Fibroblast of lung (primary cell): Measurements from ENCODE around the gene CDCP1. TPM values are rescaled to one million over a fixed set of nuclear protein-coding genes. Genes with fewer than 3 reads are reported as not detected.

ENCODE experiments used
- DNase-seq, 2 donors: peaks; one replicate each; pipeline versions ENCODE4 v3.0.0 to v3.0.0-alpha.2; 2010; ENCODE audit warnings: low read depth in 2 of 2
- H2AFZ ChIP-seq: 2 replicates; pipeline ENCODE4 v1.5.1; 2012; ENCODE audit warnings: low read length, control low read depth, inconsistent platforms
- H3K27ac ChIP-seq: 2 replicates; pipeline ENCODE4 v1.5.1; 2011; ENCODE audit warnings: low read length, control low read depth; ENCODE audit not compliant: insufficient read depth
- H3K27me3 ChIP-seq: 2 replicates; pipeline ENCODE4 v1.5.1; 2011; ENCODE audit warnings: mild to moderate bottlenecking, low read length; ENCODE audit not compliant: control insufficient read depth, insufficient read depth
- H3K36me3 ChIP-seq: 2 replicates; pipeline ENCODE4 v1.5.1; 2011; ENCODE audit warnings: low read length; ENCODE audit not compliant: control insufficient read depth, insufficient read depth
- H3K4me1 ChIP-seq: 2 replicates; pipeline ENCODE4 v1.5.1; 2011; ENCODE audit warnings: low read length; ENCODE audit not compliant: control insufficient read depth, insufficient read depth; ENCODE audit errors: extremely low read depth
- H3K4me2 ChIP-seq: 2 replicates; pipeline ENCODE4 v1.5.1; 2011; ENCODE audit warnings: low read length, control low read depth; ENCODE audit not compliant: insufficient read depth; ENCODE audit errors: extremely low read depth
- H3K4me3 ChIP-seq, 4 experiments: fragments of 200-600 bp in 1 of 4; sonication (generic) in 1 of 4; replicated peaks in 1 of 4; 2 replicates each; pipeline ENCODE4 v1.5.1; 2011 to 2016; ENCODE audit warnings: low read length in 4 of 4, low read depth in 3 of 4, mild to moderate bottlenecking in 3 of 4, control low read depth in 2 of 4, inconsistent platforms in 1 of 4, mixed read lengths in 1 of 4; ENCODE audit not compliant: insufficient read depth in 1 of 4; ENCODE audit errors: control extremely low read depth in 1 of 4
- H3K79me2 ChIP-seq: 2 replicates; pipeline ENCODE4 v1.5.1; 2012; ENCODE audit warnings: mild to moderate bottlenecking, low read length, inconsistent platforms; ENCODE audit not compliant: control insufficient read depth, insufficient read depth
- H3K9ac ChIP-seq: 2 replicates; pipeline ENCODE4 v1.5.1; 2011; ENCODE audit warnings: mild to moderate bottlenecking, low read length, control low read depth; ENCODE audit not compliant: insufficient read depth
- H3K9me3 ChIP-seq: 2 replicates; pipeline ENCODE4 v1.5.1; 2012; ENCODE audit warnings: low read depth, low read length; ENCODE audit not compliant: control insufficient read depth, insufficient read depth
- H4K20me1 ChIP-seq: 2 replicates; pipeline ENCODE4 v1.5.1; 2011; ENCODE audit warnings: low read length; ENCODE audit not compliant: control insufficient read depth, insufficient read depth; ENCODE audit errors: extremely low read depth
- EZH2 ChIP-seq: IDR thresholded peaks from 2 replicates; pipeline ENCODE4 v1.5.1; 2012; ENCODE audit warnings: low read length, control low read depth, mild to moderate bottlenecking; ENCODE audit errors: missing control alignments
- polyA plus RNA-seq, 2 donors: library from polyadenylated mRNA; depleted of rRNA in 1 of 2; stranded (reverse) in 1 of 2; unstranded in 1 of 2; fragments of >200 nt; gene quantifications; 2 replicates each; pipeline ENCODE4 v1.2.1, GENCODE V29; 2011 to 2012; ENCODE audit warnings: missing spikeins in 1 of 2
- total RNA-seq: library from RNA; depleted of rRNA; stranded (reverse); fragments of >200 nt; gene quantifications from 2 replicates; pipeline ENCODE4 v1.2.1, GENCODE V29; 2014
- TF ChIP-seq, protein P1 (sequence below), 2 donors: IDR thresholded peaks in 1 of 2; conservative IDR thresholded peaks in 1 of 2; 1 replicate in 1 of 2; 2 replicates in 1 of 2; pipeline ENCODE4 v1.5.1; 2011 to 2012; ENCODE audit warnings: low read length in 2 of 2, control low read depth in 1 of 2, inconsistent platforms in 1 of 2, low read depth in 1 of 2, mild to moderate bottlenecking in 1 of 2

The CDCP1 gene
- total and polyA plus RNA-seq, 2 donors (not counting 1 experiment from before 2014, with no cell fraction given) = 25.6 to 56.1 TPM

GRCh38 chr3:45185052-45185451, 38.9 kb upstream of the CDCP1 start:
- Histone ChIP-seq H3K27me3 (no peaks in the 10 kb centered on the region), H3K79me2 (no peaks in the 10 kb centered on the region), H3K4me2 (no peak overlapping the region), H3K4me3 (no peak overlapping the region), H3K4me1 (peaks cover 9% of the 10 kb centered on the region), H3K9ac (no peak overlapping the region), H2AFZ (no peak overlapping the region), H4K20me1 (no peaks in the 10 kb centered on the region), H3K36me3 (no peaks in the 10 kb centered on the region), H3K27ac (no peak overlapping the region), H3K9me3 (no peaks in the 10 kb centered on the region)
- no peak for DNase-seq
- TF ChIP-seq, protein P1, sequence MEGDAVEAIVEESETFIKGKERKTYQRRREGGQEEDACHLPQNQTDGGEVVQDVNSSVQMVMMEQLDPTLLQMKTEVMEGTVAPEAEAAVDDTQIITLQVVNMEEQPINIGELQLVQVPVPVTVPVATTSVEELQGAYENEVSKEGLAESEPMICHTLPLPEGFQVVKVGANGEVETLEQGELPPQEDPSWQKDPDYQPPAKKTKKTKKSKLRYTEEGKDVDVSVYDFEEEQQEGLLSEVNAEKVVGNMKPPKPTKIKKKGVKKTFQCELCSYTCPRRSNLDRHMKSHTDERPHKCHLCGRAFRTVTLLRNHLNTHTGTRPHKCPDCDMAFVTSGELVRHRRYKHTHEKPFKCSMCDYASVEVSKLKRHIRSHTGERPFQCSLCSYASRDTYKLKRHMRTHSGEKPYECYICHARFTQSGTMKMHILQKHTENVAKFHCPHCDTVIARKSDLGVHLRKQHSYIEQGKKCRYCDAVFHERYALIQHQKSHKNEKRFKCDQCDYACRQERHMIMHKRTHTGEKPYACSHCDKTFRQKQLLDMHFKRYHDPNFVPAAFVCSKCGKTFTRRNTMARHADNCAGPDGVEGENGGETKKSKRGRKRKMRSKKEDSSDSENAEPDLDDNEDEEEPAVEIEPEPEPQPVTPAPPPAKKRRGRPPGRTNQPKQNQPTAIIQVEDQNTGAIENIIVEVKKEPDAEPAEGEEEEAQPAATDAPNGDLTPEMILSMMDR (conservative IDR thresholded peaks at IDR 0.05 in 1 of 2, IDR thresholded peaks at IDR 0.05 in 1 of 2; ENCODE audit: low read depth in 1 of 2, low read length in 2 of 2) = no peak
- TF ChIP-seq EZH2 = no peak

- no peak for DNase-seq
- peaks cover 9% of the 10 kb centered on the region for H3K4me1 ChIP-seq
- TF ChIP-seq, protein P1 (conservative IDR thresholded peaks at IDR 0.05 in 1 of 2, IDR thresholded peaks at IDR 0.05 in 1 of 2; ENCODE audit: low read depth in 1 of 2, low read length in 2 of 2) = no peak
- no peak for TF ChIP-seq EZH2
- H4K20me1 ChIP-seq = no peaks in the 10 kb centered on the region
- no peak overlapping the region for H3K4me2 ChIP-seq
- H3K27ac ChIP-seq = no peak overlapping the region
- H3K9me3 ChIP-seq = no peaks in the 10 kb centered on the region
- H3K36me3 ChIP-seq = no peaks in the 10 kb centered on the region
- no peak overlapping the region for H2AFZ ChIP-seq
- no peaks in the 10 kb centered on the region for H3K79me2 ChIP-seq
- H3K9ac ChIP-seq = no peak overlapping the region
- no peaks in the 10 kb centered on the region for H3K27me3 ChIP-seq
- H3K4me3 ChIP-seq = no peak overlapping the region
Observed at GRCh38 chr3:45183872-45184262, 37.7 kb upstream of the CDCP1 start.

GRCh38 chr3:45182915-45183871, 37.0 kb upstream of the CDCP1 start:
- Histone ChIP-seq H4K20me1 (no peaks in the 10 kb centered on the region), H3K4me2 (peak overlapping the region; percentile 29), H3K9ac (no peak overlapping the region), H3K79me2 (no peaks in the 10 kb centered on the region), H3K36me3 (no peaks in the 10 kb centered on the region), H3K9me3 (no peaks in the 10 kb centered on the region), H3K4me1 (peaks cover 9% of the 10 kb centered on the region), H3K27me3 (no peaks in the 10 kb centered on the region), H3K27ac (no peak overlapping the region), H2AFZ (no peak overlapping the region), H3K4me3 (no peak overlapping the region)
- DNase-seq = peak; percentile 61 to 76
- no peak for TF ChIP-seq EZH2
- TF ChIP-seq, protein P1 (conservative IDR thresholded peaks at IDR 0.05 in 1 of 2, IDR thresholded peaks at IDR 0.05 in 1 of 2; ENCODE audit: low read depth in 1 of 2, low read length in 2 of 2) = no peak
